Heart left ventricle (tissue), 16 donors: Measurements from ENCODE around the gene ATP5PD. TPM values are rescaled to one million over a fixed set of nuclear protein-coding genes. Genes with fewer than 3 reads are reported as not detected.

Source experiments
- ATAC-seq, 4 donors: fragments of 200-7000 bp; cut with Tn5 transposase; one replicate each; pipeline ENCODE4 v1.9.1; 2020 to 2022; ENCODE audit warnings: moderate library complexity in 4 of 4, mild to moderate bottlenecking in 3 of 4, moderate number of reproducible peaks in 1 of 4
- DNase-seq, 5 donors: peaks; one replicate each; pipeline ENCODE4 v3.0.0-alpha.2; 2020
- H3K27ac ChIP-seq, 12 donors: fragments of 200-600 bp; sonication (generic) in 4 of 12; one replicate each; pipeline versions ENCODE4 v1.5.0 to v1.8.0; 2016 to 2022; ENCODE audit warnings: mild to moderate bottlenecking in 2 of 12
- H3K27me3 ChIP-seq, 9 donors: fragments of 200-600 bp; sonication (generic) in 2 of 9; one replicate each; pipeline versions ENCODE4 v1.5.1 to v1.8.0; 2016 to 2022; ENCODE audit warnings: mild to moderate bottlenecking in 3 of 9
- H3K36me3 ChIP-seq, 9 donors: fragments of 200-600 bp; sonication (generic) in 2 of 9; one replicate each; pipeline versions ENCODE4 v1.5.0 to v1.8.0; 2018 to 2022; ENCODE audit warnings: mild to moderate bottlenecking in 2 of 9
- H3K4me1 ChIP-seq, 12 donors: fragments of 200-600 bp; sonication (generic) in 4 of 12; one replicate each; pipeline versions ENCODE4 v1.5.0 to v1.8.0; 2016 to 2022; ENCODE audit warnings: mild to moderate bottlenecking in 3 of 12
- H3K4me3 ChIP-seq, 12 donors: fragments of 200-600 bp; sonication (generic) in 4 of 12; one replicate each; pipeline versions ENCODE4 v1.5.0 to v1.8.0; 2017 to 2022; ENCODE audit warnings: mild to moderate bottlenecking in 9 of 12, moderate library complexity in 4 of 12
- H3K9me3 ChIP-seq, 12 donors: fragments of 200-600 bp; sonication (generic) in 4 of 12; one replicate each; pipeline versions ENCODE4 v1.5.0 to v1.8.0; 2016 to 2022; ENCODE audit warnings: mild to moderate bottlenecking in 1 of 12
- POLR2A ChIP-seq, 2 donors: fragments of 450-650 bp; IDR thresholded peaks; one replicate each; pipeline ENCODE4 v1.6.1; 2017; ENCODE audit warnings: antibody characterized with exemption in 2 of 2, mild to moderate bottlenecking in 2 of 2, moderate library complexity in 2 of 2
- WGBS, 4 donors: extraction: QIAGEN DNeasy Blood & Tissue Kit in 2 of 4; methylation state at CpG; one replicate each; pipeline versions ENCODE4 v1.1.5 to v1.1.7; 2013 to 2018; 5-methylcytosine and 5-hydroxymethylcytosine counted together
- intact Hi-C, 10 donors: fragments of 100-400 bp; cut with DNase I; formaldehyde crosslinking; loops; one replicate each; pipeline versions ENCODE4 v1.11.1 to v1.14.2; 2022
- polyA plus RNA-seq, 2 donors: library from polyadenylated mRNA; stranded (reverse); fragments of 200-250 nt; gene quantifications; one replicate each; pipeline ENCODE4 v1.2.3, GENCODE V29; 2013
- total RNA-seq, 9 donors: library from RNA; depleted of rRNA in 2 of 9; stranded (reverse); fragments of >200 nt in 2 of 9; fragmentation: NEBNext Ultra II Directional in 3 of 9; extraction: Animal tissue kit (Norgen Biotek cat#: 25700) in 3 of 9; gene quantifications; one replicate each; pipeline versions ENCODE4 v1.1.0 to v1.2.4, GENCODE V29; 2016 to 2023
- TF ChIP-seq, protein P1 (sequence below), 12 donors: fragments of 200-600 bp; sonication (generic) in 4 of 12; IDR thresholded peaks; one replicate each; pipeline versions ENCODE4 v1.5.0 to v1.8.0; 2018 to 2022; ENCODE audit warnings: antibody characterized with exemption in 12 of 12, mild to moderate bottlenecking in 5 of 12
- donor health status: ischemic (EF 13 %, LVEDD 7.1; RV severe dilation, severe dysfunction).
- donor health status: healthy with polysubstance abuse.
- donor health status: DM: no; HTN: yes; CAD: no.
- donor health status: DM: no; HTN: no; CAD: no.
- donor health status: ischemic (EF 25% LVEDD 6.9; RV normal size, moderate dysfunction).
- donor health status: ischemic (EF 25% LVEDD 5.7; RV mildly dilated, moderate dysfunction).
- donor health status: healthy.
- donor health status: DM: yes; HTN: yes; CAD: no.
- donor health status: ischemic (EF 35%, LVEDD 5.7; RV mildly dilated, moderate dysfunction).
- donor health status: nonischemic (EF 11% LVEDD 7.7; RV severe dilation, severe dysfunction).
- donor health status: DM: yes; HTN: yes; CAD: no.
- donor health status: PGD.
- donor health status: ischemic (EF 29% LVEDD 5.4; RV normal size, mild dysfunction).
- donor health status: nonischemic (EF 23%, LVEDD 6.1; RV moderate dilation, normal function).

The ATP5PD gene
- total and polyA plus RNA-seq, 11 donors: 597 to 2,623 (median 875) TPM

- ATAC-seq: peak; percentile 69 to 79 (median 75)
These were observed 12.4 kb downstream of the ATP5PD start for GRCh38 chr17:75034236-75034908.

DNA sequence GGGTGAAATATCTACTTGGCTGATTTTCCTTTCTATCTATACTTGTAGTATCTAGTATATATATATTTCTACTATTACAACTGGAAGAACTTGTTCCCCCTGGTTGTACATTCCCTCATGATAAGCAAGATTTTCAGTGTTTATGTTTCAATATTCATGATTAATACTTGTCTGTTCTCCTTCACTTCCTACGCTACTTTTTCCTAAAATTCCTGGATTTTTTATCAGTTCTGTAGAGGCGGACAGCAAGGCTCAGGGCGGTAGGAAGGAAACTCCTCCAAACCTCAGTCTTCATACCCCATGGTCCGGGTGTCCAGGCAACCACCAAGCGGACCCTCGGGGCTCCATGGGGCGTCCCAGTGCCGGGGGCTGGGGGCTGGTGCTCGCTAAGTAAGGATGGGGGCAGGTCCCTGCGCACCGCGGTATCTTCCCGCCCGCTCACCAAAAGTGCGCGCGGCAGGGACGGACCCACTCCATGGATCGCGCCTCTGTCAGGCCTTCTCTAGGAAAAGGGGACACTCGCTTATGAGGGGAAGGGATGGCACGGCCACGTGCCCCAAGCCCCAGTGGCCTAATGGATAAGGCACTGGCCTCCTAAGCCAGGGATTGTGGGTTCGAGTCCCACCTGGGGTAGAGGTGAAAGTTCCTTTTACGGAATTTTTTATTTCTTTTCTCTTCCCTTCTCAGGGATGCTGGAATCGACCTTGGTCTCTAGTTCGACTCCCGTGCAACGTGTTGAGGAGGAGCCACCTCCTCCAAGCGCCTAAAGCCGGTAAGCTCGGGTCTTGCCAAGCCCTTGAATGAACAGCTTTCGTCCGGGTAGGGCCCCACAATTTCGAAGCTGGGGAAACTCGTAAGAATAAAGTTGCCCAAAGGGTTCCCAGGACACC lies 13.2 kb downstream of the ATP5PD start:
- ATAC-seq (peak; percentile 55 to 74 (median 70)), DNase-seq (peak; percentile 88 to 93 (median 90))
- TF ChIP-seq, protein P1, sequence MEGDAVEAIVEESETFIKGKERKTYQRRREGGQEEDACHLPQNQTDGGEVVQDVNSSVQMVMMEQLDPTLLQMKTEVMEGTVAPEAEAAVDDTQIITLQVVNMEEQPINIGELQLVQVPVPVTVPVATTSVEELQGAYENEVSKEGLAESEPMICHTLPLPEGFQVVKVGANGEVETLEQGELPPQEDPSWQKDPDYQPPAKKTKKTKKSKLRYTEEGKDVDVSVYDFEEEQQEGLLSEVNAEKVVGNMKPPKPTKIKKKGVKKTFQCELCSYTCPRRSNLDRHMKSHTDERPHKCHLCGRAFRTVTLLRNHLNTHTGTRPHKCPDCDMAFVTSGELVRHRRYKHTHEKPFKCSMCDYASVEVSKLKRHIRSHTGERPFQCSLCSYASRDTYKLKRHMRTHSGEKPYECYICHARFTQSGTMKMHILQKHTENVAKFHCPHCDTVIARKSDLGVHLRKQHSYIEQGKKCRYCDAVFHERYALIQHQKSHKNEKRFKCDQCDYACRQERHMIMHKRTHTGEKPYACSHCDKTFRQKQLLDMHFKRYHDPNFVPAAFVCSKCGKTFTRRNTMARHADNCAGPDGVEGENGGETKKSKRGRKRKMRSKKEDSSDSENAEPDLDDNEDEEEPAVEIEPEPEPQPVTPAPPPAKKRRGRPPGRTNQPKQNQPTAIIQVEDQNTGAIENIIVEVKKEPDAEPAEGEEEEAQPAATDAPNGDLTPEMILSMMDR (IDR thresholded peaks at IDR 0.05): no peak
- TF ChIP-seq POLR2A (IDR thresholded peaks at IDR 0.05): no peak
- 0 to 2% (median 1%) methylated on average over 21 to 36 of the region's 36 CpGs for WGBS, 4 donors
- no peaks in the 10 kb centered on the region for H3K27me3 ChIP-seq
- intact Hi-C loops: loop anchor here in 9 of 10 donors (2.0 to 10.0 kb wide), 8 partner anchors 21 to 219 kb away; partner anchors contain the start of genes CDR2L (in 3 of the 9), MRPL58 (in 2 of the 9) and HID1 (in 1 of the 9)
- peaks cover 0 to 50% (median 31%) of the 10 kb centered on the region in 12 donors for H3K4me1 ChIP-seq
- peaks cover 0 to 6% (median 0%) of the 10 kb centered on the region in 12 donors for H3K9me3 ChIP-seq
- peaks cover 0 to 13% (median 6%) of the 10 kb centered on the region in 9 donors for H3K36me3 ChIP-seq
- peak overlapping the region; percentile 47 to 83 (median 68) for H3K4me3 ChIP-seq
- peak overlapping the region in 11 of 12 donors; percentile 69 to 96 (median 87) for H3K27ac ChIP-seq

More at GRCh38 chr17:75034236-75034908, 12.4 kb downstream of the ATP5PD start:
- peaks cover 0 to 20% (median 14%) of the 10 kb centered on the region in 9 donors for H3K36me3 ChIP-seq
- H3K4me1 ChIP-seq: peaks cover 0 to 50% (median 31%) of the 10 kb centered on the region in 12 donors
- no peaks in the 10 kb centered on the region for H3K27me3 ChIP-seq
- DNase-seq: peak; percentile 84 to 90 (median 88)
- H3K4me3 ChIP-seq: peak overlapping the region; percentile 47 to 83 (median 68)
- H3K9me3 ChIP-seq: peaks cover 0 to 6% (median 0%) of the 10 kb centered on the region in 12 donors
- 1 to 2% (median 1%) methylated on average over 24 to 43 of the region's 43 CpGs for WGBS, 4 donors
- intact Hi-C loops: loop anchor here in 9 of 10 donors (2.0 to 10.0 kb wide), 8 partner anchors 22 to 220 kb away; partner anchors contain the start of genes CDR2L (in 3 of the 9), HID1 (in 1 of the 9) and MRPL58 (in 1 of the 9)
- H3K27ac ChIP-seq: peak overlapping the region; percentile 69 to 96 (median 86)
- TF ChIP-seq, protein P1 (IDR thresholded peaks at IDR 0.05): peak in 2 of 12 donors; percentile 6 to 15
- no peak for TF ChIP-seq POLR2A (IDR thresholded peaks at IDR 0.05)

GRCh38 chr17:75032720-75033280 lies 14.0 kb downstream of the ATP5PD start:
- H3K27ac ChIP-seq: peak overlapping the region in 11 of 12 donors; percentile 23 to 96 (median 86)
- no peaks in the 10 kb centered on the region for H3K27me3 ChIP-seq
- peaks cover 0 to 50% (median 31%) of the 10 kb centered on the region in 12 donors for H3K4me1 ChIP-seq
- DNase-seq (peak in 4 of 5 donors; percentile 47 to 56 (median 50)), ATAC-seq (no peak)
- H3K4me3 ChIP-seq: peak overlapping the region in 11 of 12 donors; percentile 5 to 83 (median 68)
- intact Hi-C loops: loop anchor here in 9 of 10 donors (2.0 to 10.0 kb wide), 7 partner anchors 20 to 218 kb away; partner anchors contain the start of genes CDR2L (in 3 of the 9), HID1 (in 1 of the 9) and MRPL58 (in 1 of the 9)
- WGBS, 4 donors: 8 to 13% (median 12%) methylated on average over 13 of the region's 13 CpGs
- peaks cover 0 to 5% (median 0%) of the 10 kb centered on the region in 9 donors for H3K36me3 ChIP-seq
- H3K9me3 ChIP-seq: peaks cover 0 to 6% (median 0%) of the 10 kb centered on the region in 12 donors
- TF ChIP-seq POLR2A (IDR thresholded peaks at IDR 0.05): no peak
- TF ChIP-seq, protein P1 (IDR thresholded peaks at IDR 0.05): no peak
